ENCODE measurements around the gene ARHGAP1.
A peak's percentile ranks its signal among the peaks of the same experiment; 100 is the strongest.

The ARHGAP1 gene

GRCh38 chr11:46679241-46680163 is 20.9 kb downstream of the ARHGAP1 start:
- TF ChIP-seq CTCF (IDR thresholded peaks at IDR 0.05; ENCODE audit: low read depth, low read length) = no peak
- no peak overlapping the region for H3K4me3 ChIP-seq (replicated peaks in 1 of 2; ENCODE audit: low read depth in 2 of 2, low read length in 2 of 2)
- no peak for DNase-seq (ENCODE audit: low read depth in 2 of 2)

- H3K4me3 ChIP-seq (replicated peaks in 1 of 2; ENCODE audit: low read depth in 2 of 2, low read length in 2 of 2) = no peak overlapping the region
- DNase-seq (ENCODE audit: low read depth in 2 of 2) = no peak
- no peak for TF ChIP-seq CTCF (IDR thresholded peaks at IDR 0.05; ENCODE audit: low read depth, low read length)
Measured at GRCh38 chr11:46678741-46679130, 21.7 kb downstream of the ARHGAP1 start.

- peak in 1 of 2 donors; percentile 41 for DNase-seq (ENCODE audit: low read depth in 2 of 2)
- TF ChIP-seq CTCF (IDR thresholded peaks at IDR 0.05; ENCODE audit: low read depth, low read length) = no peak
- H3K4me3 ChIP-seq (replicated peaks in 1 of 2; ENCODE audit: low read depth in 2 of 2, low read length in 2 of 2) = no peak overlapping the region
Measured at GRCh38 chr11:46677991-46678740, 22.3 kb downstream of the ARHGAP1 start.

GRCh38 chr11:46677169-46677568 is 23.2 kb downstream of the ARHGAP1 start:
- no peak overlapping the region for H3K4me3 ChIP-seq (replicated peaks in 1 of 2; ENCODE audit: low read depth in 2 of 2, low read length in 2 of 2)

GRCh38 chr11:46676436-46677158 is 23.8 kb downstream of the ARHGAP1 start:
- no peak for DNase-seq (ENCODE audit: low read depth in 2 of 2)
- TF ChIP-seq CTCF (IDR thresholded peaks at IDR 0.05; ENCODE audit: low read depth, low read length) = no peak
- H3K4me3 ChIP-seq (replicated peaks in 1 of 2; ENCODE audit: low read depth in 2 of 2, low read length in 2 of 2) = no peak overlapping the region

More at GRCh38 chr11:46677169-46677568, 23.2 kb downstream of the ARHGAP1 start:
- TF ChIP-seq CTCF (IDR thresholded peaks at IDR 0.05; ENCODE audit: low read depth, low read length) = no peak
- DNase-seq (ENCODE audit: low read depth in 2 of 2) = no peak

- no peak overlapping the region for H3K4me3 ChIP-seq (replicated peaks in 1 of 2; ENCODE audit: low read depth in 2 of 2, low read length in 2 of 2)
- no peak for TF ChIP-seq CTCF (IDR thresholded peaks at IDR 0.05; ENCODE audit: low read depth, low read length)
- no peak for DNase-seq (ENCODE audit: low read depth in 2 of 2)
Measured at GRCh38 chr11:46675949-46676348, 24.5 kb downstream of the ARHGAP1 start.
